NOMO-1 treated with dmso at 0.1 percent for 144 hours (cell line): ENCODE data around the gene KCNQ1.

Experiments used
- DNase-seq: peaks from one replicate; lab custom pipeline; 2025; ENCODE audit not compliant: unreplicated experiment; lab: John Stamatoyannopoulos, UW

KCNQ1 gene

GRCh38 chr11:2563213-2564007, 118.6 kb downstream of the KCNQ1 start:
- DNase-seq: no peak

DNA sequence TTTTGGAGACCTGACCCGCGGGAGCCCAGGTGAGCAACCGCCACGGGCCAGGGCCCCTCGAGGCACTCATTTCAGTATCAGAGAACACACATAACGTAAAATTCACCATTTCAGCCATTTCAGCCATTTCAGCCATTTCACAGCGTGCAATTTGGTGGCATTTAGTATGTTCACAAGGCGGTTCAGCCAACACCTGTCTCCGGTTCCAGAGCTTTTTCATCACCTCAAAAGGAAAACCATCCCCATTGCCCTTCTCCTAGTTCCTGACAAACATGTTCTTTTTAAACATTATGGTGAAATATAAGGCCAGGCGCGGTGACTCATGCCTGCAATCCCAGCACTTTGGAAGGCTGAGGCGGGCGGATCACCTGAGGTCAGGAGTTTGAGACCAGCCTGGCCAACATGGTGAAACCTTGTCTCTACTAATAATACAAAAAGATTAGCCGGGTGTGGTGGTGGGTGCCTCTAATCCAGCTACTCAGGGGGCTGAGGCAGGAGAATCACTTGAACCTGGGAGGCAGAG, 119.3 kb downstream of the KCNQ1 start:
- no peak for DNase-seq

DNA sequence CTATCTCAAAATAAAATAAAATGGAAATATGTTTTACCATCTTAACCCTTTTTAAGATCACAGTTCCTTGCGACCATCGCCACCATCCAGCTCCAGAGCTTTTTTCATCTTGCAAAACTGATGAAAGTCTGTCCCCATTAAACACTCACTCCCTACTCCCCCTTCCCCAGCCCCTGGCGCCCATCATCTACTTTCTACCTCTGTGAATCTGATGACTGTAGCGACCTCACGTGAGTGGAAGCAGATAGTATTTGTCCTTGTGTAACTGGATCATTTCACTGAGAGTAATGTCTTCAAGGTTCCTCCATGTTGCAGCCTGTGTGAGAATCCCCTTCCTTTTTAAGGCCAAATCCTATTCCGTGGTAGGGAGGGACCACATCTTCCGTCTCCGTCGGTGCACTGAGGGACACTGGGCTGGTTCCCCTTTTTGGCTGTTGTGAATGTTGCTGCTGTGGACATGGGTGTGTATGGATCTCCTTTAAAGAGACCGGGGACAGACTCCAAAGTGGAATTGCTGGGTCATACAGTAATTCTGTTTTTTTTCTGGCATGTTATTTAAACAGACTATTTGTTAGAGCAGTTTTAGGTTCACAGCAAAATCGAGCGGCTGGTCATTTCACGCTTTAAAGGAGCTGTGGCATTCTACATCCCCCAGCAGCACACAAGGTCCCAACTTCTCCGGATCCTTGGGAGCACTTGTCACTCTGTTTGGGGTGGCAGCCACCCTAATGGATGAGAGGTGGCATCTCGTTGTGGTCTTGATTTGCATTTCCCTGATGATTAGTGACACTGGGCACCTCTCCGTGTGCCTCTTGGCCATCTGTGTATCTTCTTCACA, 120.0 kb downstream of the KCNQ1 start:
- no peak for DNase-seq

GRCh38 chr11:2565447-2566222, 120.8 kb downstream of the KCNQ1 start:
- DNase-seq: no peak

DNA sequence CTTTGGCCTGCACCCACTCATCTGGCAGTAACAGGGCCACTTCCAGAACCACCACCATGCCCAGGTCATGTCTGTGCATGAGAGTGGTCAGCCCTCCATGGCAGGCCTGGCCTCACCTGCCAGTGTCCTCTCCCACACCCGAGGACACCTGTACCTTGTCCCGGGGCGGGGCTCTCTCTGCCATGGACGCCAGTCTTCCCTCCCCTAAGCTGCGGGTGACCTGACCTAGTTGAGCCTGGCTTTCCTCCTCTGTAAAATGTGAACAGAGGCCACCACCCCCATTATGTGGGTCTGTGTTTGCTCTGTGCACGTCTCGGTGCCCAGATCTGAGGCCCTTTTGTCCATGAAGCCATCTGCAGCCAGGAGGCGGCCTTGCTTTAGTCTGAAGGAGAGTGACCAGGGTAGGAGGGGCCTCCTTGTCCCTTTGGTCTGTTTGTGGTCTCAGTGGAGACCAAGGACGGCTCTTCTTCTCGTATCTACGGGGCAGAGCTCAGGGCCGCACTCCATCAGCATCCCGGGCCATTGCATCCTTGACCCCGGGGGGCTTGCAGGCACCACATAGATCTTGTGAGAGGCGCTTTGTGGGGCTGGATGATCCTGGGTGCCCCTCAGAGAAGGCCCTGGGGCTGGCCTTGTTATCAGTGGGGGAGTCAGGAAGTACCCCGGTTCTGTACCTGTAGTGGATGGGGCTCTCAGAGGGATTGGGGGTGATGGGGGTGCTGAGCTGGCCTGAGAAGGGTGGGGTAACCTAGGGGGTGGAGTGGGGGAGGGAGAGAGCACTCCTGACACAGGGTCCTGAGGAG, 121.6 kb downstream of the KCNQ1 start:
- no peak for DNase-seq

DNA sequence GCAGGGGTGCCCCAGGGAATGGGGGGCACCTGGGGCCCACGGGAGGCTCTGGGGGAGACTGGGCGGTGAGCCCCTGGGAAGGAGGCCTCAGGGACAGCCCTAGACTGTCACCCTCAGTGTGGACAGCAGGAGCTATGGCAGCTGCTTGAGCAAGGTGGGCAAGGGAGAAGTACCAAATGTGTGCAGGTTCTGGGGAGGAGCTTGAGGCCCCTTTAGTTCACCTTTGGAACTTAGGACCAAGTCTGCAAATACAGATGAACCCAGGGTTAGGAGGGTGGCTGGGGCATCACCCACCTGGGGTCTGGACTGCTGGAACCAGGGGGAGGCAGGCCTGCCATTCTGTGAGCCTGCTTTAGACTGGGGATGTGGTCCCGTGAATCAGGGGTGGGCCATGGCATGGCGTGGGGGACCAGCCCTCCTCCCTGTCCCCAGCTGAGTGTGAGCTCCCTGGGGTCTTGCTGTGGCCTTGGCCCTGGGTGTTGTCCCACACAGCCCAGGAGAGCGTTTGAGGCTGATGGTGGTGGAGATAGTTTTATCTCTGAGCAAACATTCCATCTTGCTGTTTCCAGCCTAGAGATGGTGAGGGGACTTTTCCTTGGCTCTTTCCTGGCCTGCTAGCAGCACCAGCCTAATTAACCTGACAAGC, 122.3 kb downstream of the KCNQ1 start:
- no peak for DNase-seq

DNA sequence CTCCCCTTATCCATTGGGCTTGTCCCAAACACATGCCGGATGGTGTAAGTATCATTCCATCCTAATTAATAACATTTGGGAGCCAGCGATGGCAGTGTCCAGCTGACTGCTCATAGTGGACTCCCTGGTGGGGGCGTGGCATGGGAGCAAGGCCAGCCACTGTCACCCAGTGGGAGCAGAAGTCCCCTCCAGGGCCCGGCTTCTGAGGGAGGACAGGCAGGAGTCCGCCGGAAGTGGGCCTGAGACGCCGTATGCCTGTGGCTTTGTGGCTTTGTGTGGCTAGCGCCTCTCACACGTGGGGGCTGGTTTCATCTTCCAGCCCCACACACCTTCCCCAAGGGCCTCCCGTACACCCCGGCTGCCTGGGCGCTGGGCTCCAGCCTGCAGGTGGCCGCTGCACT, 124.5 kb downstream of the KCNQ1 start:
- no peak for DNase-seq

DNA sequence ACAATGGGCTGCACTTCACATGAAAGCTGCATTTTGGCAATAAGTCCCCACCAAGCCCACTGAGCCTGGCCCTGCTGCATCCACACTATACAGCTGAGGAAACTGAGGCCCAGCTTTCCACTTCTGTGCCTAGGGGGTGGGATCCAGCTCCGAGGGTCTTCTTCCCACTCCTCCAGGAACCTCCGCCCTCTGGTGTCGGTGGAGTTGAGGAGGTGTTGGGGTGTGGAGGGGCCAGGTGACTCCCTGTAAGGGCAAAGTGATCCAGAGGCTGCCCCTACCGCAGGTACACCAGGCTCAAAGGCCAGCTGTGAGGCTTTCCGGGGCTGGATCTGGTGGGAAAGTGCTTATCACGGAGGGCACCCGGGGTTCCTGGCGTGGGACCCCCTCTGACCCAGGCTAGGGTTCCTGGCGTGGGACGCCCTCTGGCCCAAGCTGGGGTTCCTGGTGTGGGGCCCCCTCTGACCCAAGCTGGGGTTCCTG, 125.0 kb downstream of the KCNQ1 start:
- DNase-seq: no peak

GRCh38 chr11:2570211-2570811, 125.5 kb downstream of the KCNQ1 start:
- no peak for DNase-seq

DNA sequence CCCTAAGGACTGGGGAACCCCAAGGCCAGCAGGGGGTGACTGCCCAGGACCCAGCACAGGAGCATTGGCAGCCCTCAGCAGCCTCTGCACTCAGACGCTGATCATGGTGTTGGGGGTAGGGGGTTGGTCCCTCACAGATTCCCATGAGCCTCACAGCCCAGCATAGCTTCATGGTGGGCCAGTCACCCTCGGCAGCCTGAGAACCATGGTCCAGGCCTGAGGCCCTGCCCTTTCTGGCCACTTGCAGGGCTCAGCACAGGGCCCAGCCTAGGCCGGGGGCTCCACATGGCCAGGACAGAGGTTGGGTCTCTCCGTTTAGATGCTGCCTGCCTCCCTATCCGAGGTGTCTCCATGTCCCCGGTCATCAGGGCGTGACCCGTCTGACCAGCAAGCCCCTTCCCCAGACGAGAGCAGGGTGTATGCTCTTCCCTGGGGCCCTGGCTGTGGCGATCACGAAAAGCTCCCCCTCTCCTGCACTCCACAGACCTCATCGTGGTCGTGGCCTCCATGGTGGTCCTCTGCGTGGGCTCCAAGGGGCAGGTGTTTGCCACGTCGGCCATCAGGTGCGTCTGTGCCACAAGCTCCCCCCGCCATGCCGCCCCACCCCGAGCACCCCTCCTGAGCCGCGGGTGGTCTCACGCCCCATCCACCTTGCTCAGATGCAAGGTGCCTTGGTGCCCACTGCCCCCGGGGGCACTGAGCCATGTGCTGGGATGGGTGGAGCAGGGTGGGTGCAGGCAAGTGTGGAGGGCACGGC, 126.2 kb downstream of the KCNQ1 start:
- no peak for DNase-seq

- no peak for DNase-seq
Measured at GRCh38 chr11:2571598-2572281, 126.9 kb downstream of the KCNQ1 start.

- DNase-seq: no peak
Measured at GRCh38 chr11:2572491-2573239, 127.9 kb downstream of the KCNQ1 start.

DNA sequence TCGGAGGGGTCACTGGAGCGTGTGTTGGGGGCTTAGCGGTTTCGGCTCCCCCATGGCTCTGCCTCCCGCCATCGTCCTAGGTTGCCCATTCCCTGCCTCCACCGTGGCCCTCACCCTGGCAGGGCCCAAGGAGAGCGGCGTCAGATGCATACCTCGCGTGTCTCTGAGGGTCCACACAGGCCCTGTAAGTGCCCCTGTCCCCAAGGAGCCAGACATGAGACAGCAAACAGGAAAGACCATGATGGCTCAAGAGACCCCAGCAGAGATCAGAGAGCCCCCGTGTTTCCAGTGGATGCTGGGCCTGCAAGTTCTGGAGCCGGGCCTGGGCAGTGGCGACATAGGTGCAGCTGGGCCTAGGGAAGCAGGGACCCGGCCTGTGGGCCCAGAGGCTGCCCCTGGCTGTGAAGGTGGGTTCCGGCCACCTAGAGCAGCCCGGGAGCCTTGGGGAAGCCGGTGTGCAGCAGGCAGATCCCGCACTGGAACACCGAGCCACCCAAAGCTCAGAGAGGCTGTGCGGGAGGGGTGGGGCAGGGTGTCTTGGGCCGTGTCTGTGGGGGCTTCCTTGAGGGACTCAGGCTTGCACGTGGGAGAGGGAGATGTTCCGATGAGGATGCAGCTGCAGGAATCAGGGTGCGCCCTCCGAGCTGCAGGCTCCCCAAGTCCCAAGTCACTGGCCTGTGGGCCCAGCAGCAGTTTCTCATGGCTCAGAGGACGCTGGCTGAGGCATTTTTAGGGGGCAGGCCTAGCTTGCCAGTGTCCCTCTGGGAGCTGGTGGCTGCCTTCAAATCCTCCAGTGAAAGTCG, 128.6 kb downstream of the KCNQ1 start:
- DNase-seq: no peak

GRCh38 chr11:2574043-2574552, 129.3 kb downstream of the KCNQ1 start:
- no peak for DNase-seq

DNA sequence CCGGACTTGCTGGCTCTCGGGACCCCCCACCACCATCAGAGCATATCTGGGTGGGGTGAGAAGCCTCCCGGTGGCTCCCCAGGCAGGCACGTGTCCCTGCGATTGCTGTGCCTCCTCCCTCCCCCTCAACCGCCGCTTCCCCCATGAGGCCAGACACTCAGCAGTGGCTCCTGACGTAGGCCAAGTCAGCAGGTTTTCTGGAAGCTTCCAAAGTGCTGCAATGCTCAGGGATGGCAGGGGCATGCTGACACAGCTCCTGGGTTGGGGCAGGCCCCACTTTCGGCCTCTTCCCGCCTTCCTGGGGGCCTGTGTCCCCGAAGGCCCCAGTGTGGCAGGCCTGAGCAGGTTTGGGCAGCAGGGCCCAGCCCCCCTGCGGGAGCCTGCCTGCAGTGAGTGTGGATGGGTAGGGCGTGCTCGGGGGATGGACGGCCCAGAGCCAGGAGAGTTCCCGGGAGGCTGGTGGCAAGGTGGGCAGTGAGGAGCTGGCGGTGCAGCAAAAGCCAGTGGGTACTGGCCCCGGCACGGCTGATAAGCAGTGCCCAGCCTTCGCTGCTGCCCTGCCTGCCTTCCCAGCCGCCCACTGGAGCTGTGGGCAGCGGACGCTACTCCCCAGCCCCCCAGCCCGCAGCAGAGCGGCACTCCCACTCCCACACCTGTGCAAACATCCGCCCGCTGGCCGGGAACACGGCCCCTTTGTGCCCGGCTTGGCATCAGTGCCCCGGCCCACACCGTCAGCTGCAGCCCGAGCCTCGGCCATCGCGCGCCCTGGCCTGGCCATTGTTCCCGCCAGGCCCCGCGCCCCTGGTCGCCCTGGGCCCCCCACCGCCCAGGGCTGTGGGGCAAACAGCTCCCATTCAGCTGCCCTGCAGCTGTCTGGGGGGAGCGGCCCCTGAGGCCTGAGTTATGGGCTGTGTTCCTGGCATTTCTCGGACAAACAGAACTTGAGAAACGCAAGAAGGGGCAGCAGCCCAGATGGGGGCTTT, 130.0 kb downstream of the KCNQ1 start:
- DNase-seq: no peak
